ENCODE measurements around the gene DOK3. TPM values are rescaled to one million over a fixed set of nuclear protein-coding genes. Genes with fewer than 3 reads are reported as not detected.

The DOK3 gene
- total and polyA plus RNA-seq, 2 donors (not counting 1 experiment from before 2014, with no cell fraction given): 103 to 115 TPM

DNA sequence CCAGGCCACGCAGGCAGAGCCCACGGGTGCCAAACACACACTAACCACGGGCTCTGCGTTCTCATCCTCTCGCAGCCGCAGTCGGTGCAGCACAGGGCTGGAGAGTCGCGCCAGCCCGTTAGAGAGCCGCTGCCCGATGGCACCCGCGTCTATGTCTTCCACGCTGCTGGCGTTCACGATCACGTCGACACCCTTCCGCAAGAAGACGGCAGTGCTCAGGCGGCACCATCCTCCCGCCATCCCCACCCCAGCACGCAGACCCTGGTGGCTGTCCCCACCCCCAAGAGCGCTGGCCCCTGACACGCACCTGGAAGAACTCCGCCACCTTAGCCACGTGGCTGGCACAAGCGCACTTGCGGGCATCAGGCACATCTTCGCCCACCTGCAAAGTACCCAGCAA, 42.2 kb downstream of the DOK3 start:
- DNase-seq (no peak), ATAC-seq (ENCODE audit: low read depth) (no peak)
- no peak overlapping the region for H3K4me3 Mint-ChIP-seq
- H3K9ac ChIP-seq (ENCODE audit: low read length): no peak overlapping the region
- 95% methylated on average over 31 of the region's 31 CpGs for WGBS (ENCODE audit: insufficient coverage)
- POLR2A ChIA-PET: no interaction called here
- no peak overlapping the region for H3K27ac Mint-ChIP-seq
- no peaks in the 10 kb centered on the region for H3K79me2 ChIP-seq (ENCODE audit: control insufficient read depth, insufficient read depth, low read length)
- intact Hi-C loops (cut with micrococcal nuclease): no loop called here
- no peaks in the 10 kb centered on the region for H3K36me3 ChIP-seq (replicated peaks in 1 of 2; ENCODE audit: control extremely low read depth in 1 of 2, control insufficient read depth in 1 of 2, extremely low read depth in 1 of 2, insufficient read depth in 2 of 2, low read length in 1 of 2)
- H3K4me2 ChIP-seq (replicated peaks; ENCODE audit: low read depth, low read length, poor library complexity, severe bottlenecking): no peak overlapping the region
- TF ChIP-seq, protein P1, sequence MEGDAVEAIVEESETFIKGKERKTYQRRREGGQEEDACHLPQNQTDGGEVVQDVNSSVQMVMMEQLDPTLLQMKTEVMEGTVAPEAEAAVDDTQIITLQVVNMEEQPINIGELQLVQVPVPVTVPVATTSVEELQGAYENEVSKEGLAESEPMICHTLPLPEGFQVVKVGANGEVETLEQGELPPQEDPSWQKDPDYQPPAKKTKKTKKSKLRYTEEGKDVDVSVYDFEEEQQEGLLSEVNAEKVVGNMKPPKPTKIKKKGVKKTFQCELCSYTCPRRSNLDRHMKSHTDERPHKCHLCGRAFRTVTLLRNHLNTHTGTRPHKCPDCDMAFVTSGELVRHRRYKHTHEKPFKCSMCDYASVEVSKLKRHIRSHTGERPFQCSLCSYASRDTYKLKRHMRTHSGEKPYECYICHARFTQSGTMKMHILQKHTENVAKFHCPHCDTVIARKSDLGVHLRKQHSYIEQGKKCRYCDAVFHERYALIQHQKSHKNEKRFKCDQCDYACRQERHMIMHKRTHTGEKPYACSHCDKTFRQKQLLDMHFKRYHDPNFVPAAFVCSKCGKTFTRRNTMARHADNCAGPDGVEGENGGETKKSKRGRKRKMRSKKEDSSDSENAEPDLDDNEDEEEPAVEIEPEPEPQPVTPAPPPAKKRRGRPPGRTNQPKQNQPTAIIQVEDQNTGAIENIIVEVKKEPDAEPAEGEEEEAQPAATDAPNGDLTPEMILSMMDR (IDR thresholded peaks at IDR 0.05): no peak
- no peak for TF ChIP-seq EZH2 (IDR thresholded peaks at IDR 0.05; ENCODE audit: borderline replicate concordance, insufficient read depth, low read depth, low read length, poor library complexity, severe bottlenecking)
- no peak overlapping the region for H2AFZ ChIP-seq (ENCODE audit: insufficient read depth, low read depth, low read length, poor library complexity, severe bottlenecking)
- no peak overlapping the region for H3K4me3 ChIP-seq (ENCODE audit: control extremely low read depth in 1 of 5, extremely low read depth in 1 of 5, insufficient read depth in 1 of 5, low read depth in 2 of 5, low read length in 4 of 5)
- peaks cover 0 to 14% (median 4%) of the 10 kb centered on the region in 4 experiments for H3K27me3 ChIP-seq (replicated peaks in 1 of 4; ENCODE audit: control extremely low read depth in 1 of 4, control insufficient read depth in 3 of 4, insufficient read depth in 4 of 4, low read length in 3 of 4)
- no peak overlapping the region for H3K27ac ChIP-seq (ENCODE audit: low read length in 2 of 2)
- peaks cover 3% of the 10 kb centered on the region for H3K4me1 Mint-ChIP-seq
- H3K27me3 Mint-ChIP-seq: peaks cover 8% of the 10 kb centered on the region
- no peaks in the 10 kb centered on the region for H3K9me3 ChIP-seq (ENCODE audit: control extremely low read depth in 1 of 3, control insufficient read depth in 2 of 3, insufficient read depth in 1 of 3, low read length in 2 of 3)
- peaks cover 5 to 7% of the 10 kb centered on the region in 2 donors for H3K4me1 ChIP-seq (ENCODE audit: control insufficient read depth in 2 of 2, insufficient read depth in 2 of 2, low read length in 2 of 2)
- peaks cover 7% of the 10 kb centered on the region for H4K20me1 ChIP-seq (ENCODE audit: control insufficient read depth, insufficient read depth, low read length, poor library complexity, severe bottlenecking)
- CTCF ChIA-PET: no interaction called here
- H3K9me3 Mint-ChIP-seq (ENCODE audit: insufficient read depth): peaks cover 2% of the 10 kb centered on the region

DNA sequence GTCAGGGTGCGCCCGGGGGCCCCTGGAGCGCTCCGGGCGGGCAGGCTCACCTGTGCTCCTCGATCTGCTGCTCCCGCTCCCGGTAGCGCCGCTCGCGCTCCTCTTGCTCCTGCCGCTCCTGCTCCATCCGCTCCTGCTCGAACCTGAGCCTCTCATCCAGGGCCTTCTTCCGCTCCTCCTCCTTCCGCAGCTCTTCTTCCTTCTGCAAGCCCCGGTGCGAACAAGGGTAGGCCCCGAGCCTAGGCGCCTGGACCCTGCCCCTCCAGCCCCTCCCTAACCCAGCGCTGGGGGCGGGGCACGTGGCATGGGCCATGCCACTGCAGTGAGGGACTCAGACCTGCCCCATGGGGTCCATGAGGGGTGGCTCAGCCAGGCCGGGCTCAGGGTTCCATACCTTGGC, 42.8 kb downstream of the DOK3 start:
- Histone ChIP-seq H4K20me1 (ENCODE audit: control insufficient read depth, insufficient read depth, low read length, poor library complexity, severe bottlenecking) (peaks cover 2% of the 10 kb centered on the region), H3K4me3 (ENCODE audit: control extremely low read depth in 1 of 5, extremely low read depth in 1 of 5, insufficient read depth in 1 of 5, low read depth in 2 of 5, low read length in 4 of 5) (no peak overlapping the region), H3K79me2 (ENCODE audit: control insufficient read depth, insufficient read depth, low read length) (no peaks in the 10 kb centered on the region), H3K27me3 (replicated peaks in 1 of 4; ENCODE audit: control extremely low read depth in 1 of 4, control insufficient read depth in 3 of 4, insufficient read depth in 4 of 4, low read length in 3 of 4) (peaks cover 0 to 8% (median 1%) of the 10 kb centered on the region in 4 experiments), H3K36me3 (replicated peaks in 1 of 2; ENCODE audit: control extremely low read depth in 1 of 2, control insufficient read depth in 1 of 2, extremely low read depth in 1 of 2, insufficient read depth in 2 of 2, low read length in 1 of 2) (no peaks in the 10 kb centered on the region), H2AFZ (ENCODE audit: insufficient read depth, low read depth, low read length, poor library complexity, severe bottlenecking) (no peak overlapping the region), H3K9me3 (ENCODE audit: control extremely low read depth in 1 of 3, control insufficient read depth in 2 of 3, insufficient read depth in 1 of 3, low read length in 2 of 3) (no peaks in the 10 kb centered on the region), H3K27ac (ENCODE audit: low read length in 2 of 2) (no peak overlapping the region), H3K4me2 (replicated peaks; ENCODE audit: low read depth, low read length, poor library complexity, severe bottlenecking) (no peak overlapping the region), H3K4me1 (ENCODE audit: control insufficient read depth in 2 of 2, insufficient read depth in 2 of 2, low read length in 2 of 2) (peaks cover 0 to under 1% of the 10 kb centered on the region in 2 donors), H3K9ac (ENCODE audit: low read length) (no peak overlapping the region)
- Mint-ChIP-seq H3K27ac (no peak overlapping the region), H3K4me3 (no peak overlapping the region), H3K9me3 (ENCODE audit: insufficient read depth) (peaks cover 2% of the 10 kb centered on the region), H3K27me3 (peaks cover 8% of the 10 kb centered on the region), H3K4me1 (no peaks in the 10 kb centered on the region)
- 95% methylated on average over 25 of the region's 25 CpGs for WGBS (ENCODE audit: insufficient coverage)
- intact Hi-C loops (cut with micrococcal nuclease): no loop called here
- ChIA-PET CTCF (interaction anchor here (1.3 kb wide), 1 partner anchor 63 kb away, joined by 6 read pairs; no protein-coding TSS in a partner anchor), POLR2A (no interaction called here)
- no peak for DNase-seq
- TF ChIP-seq, protein P1 (IDR thresholded peaks at IDR 0.05): no peak
- no peak for TF ChIP-seq EZH2 (IDR thresholded peaks at IDR 0.05; ENCODE audit: borderline replicate concordance, insufficient read depth, low read depth, low read length, poor library complexity, severe bottlenecking)
- no peak for ATAC-seq (ENCODE audit: low read depth)
